Upper lobe of left lung (tissue), 4 donors: Measurements from ENCODE around the gene CD109.
"Not testable (repeated sequence)": the region's sequence is repeated elsewhere in the genome, so short reads cannot be mapped to it uniquely, and the experiment has no call there.

Source experiments
- EP300 ChIP-seq, 4 donors: sonication (generic); formaldehyde crosslinking; IDR thresholded peaks; one replicate each; pipeline ENCODE4 v1.5.1; 2017; ENCODE audit warnings: antibody characterized with exemption in 4 of 4, control low read depth in 2 of 4
- POLR2AphosphoS5 ChIP-seq, 2 donors: sonication (generic); formaldehyde crosslinking; IDR thresholded peaks; one replicate each; pipeline ENCODE4 v1.5.1; 2017; ENCODE audit warnings: antibody characterized with exemption in 2 of 2

DNA sequence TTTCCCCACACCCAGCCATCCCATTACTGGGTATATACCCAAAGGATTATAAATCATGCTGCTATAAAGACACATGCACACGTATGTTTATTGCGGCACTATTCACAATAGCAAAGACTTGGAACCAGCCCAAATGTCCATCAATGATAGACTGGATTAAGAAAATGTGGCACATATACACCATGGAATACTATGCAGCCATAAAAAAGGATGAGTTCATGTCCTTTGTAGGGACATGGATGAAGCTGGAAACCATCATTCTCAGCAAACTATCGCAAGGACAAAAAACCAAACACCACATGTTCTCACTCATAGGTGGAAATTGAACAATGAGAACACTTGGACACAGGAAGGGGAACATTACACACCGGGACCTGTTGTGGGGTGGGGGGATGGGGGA is 110.0 kb downstream of the CD109 start:
- not testable (repeated sequence) for TF ChIP-seq EP300, POLR2AphosphoS5 (IDR thresholded peaks at IDR 0.05)
